ENCODE measurements around the gene TTI1. TPM values are rescaled to one million over a fixed set of nuclear protein-coding genes. Genes with fewer than 3 reads are reported as not detected.

The TTI1 gene
- total and polyA plus RNA-seq, 2 of the 13 experiments (the other 11 are each of a cell fraction or from before 2014, with no cell fraction given), result 22.9 to 39.8 TPM

DNA sequence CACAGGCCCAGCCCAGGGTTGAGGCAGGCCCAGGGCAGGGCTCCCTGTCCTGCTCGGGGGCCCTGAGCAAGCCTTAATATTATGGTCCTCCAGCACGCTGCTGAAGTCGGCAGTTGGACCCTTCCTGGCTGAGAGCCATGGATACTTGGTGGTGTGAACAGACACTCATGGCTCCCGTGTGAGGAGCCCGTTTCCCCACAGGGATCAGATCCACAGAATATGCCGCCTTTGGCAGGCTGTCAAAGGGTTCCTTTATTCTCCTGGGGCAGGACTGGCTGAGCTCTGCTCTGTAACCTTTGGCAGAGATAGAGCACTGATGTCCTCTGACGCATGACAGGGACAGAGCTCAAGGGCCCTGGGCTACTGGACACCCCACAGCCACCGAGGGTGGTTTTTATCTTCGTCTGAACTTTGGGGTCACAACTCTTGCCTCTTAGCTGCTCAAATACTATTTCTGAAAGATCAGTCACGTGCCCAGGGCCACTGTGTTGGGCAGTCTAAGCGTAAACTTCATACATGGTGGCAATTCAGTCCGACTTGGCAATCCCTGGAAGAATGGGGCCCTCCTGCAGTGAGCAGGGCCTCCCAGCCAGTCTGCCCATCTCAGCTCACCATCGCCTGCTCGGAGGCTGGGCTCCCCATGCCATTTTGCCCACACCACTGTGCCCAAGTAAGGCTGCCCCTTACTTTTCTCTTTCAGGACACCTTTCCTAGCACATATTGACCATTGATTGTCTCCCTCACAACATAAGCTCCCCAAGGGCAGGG is 49.1 kb downstream of the TTI1 start (continued):
- TF ChIP-seq ATF2 (CRISPR knock-in tag; IDR thresholded peaks at IDR 0.05) (peak; percentile 57; the same call in 1 of the 2 replicates), TCF12 (IDR thresholded peaks at IDR 0.05) (no peak), TCF12 (CRISPR knock-in tag; IDR thresholded peaks at IDR 0.05) (no peak), PCBP1 (IDR thresholded peaks at IDR 0.05; ENCODE audit: borderline replicate concordance, low read depth, low read length) (no peak), MTA1 (CRISPR knock-in tag; IDR thresholded peaks at IDR 0.05; ENCODE audit: borderline replicate concordance) (peak; percentile 90; the same call in 1 of the 2 replicates), STAG1 (CRISPR knock-in tag; IDR thresholded peaks at IDR 0.05) (no peak), SMARCC2 (IDR thresholded peaks at IDR 0.05) (no peak), SALL1 (CRISPR knock-in tag; IDR thresholded peaks at IDR 0.05) (peak; percentile 92; the same call in 1 of the 2 replicates), HOXA5 (CRISPR knock-in tag; IDR thresholded peaks at IDR 0.05) (no peak)
- TF ChIP-seq, protein P1, sequence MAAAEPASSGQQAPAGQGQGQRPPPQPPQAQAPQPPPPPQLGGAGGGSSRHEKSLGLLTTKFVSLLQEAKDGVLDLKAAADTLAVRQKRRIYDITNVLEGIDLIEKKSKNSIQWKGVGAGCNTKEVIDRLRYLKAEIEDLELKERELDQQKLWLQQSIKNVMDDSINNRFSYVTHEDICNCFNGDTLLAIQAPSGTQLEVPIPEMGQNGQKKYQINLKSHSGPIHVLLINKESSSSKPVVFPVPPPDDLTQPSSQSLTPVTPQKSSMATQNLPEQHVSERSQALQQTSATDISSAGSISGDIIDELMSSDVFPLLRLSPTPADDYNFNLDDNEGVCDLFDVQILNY (CRISPR knock-in tag; conservative IDR thresholded peaks at IDR 0.05), result no peak
- TF ChIP-seq, protein P2, sequence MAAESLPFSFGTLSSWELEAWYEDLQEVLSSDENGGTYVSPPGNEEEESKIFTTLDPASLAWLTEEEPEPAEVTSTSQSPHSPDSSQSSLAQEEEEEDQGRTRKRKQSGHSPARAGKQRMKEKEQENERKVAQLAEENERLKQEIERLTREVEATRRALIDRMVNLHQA (CRISPR knock-in tag; IDR thresholded peaks at IDR 0.05), result no peak
- TF ChIP-seq, protein P3, sequence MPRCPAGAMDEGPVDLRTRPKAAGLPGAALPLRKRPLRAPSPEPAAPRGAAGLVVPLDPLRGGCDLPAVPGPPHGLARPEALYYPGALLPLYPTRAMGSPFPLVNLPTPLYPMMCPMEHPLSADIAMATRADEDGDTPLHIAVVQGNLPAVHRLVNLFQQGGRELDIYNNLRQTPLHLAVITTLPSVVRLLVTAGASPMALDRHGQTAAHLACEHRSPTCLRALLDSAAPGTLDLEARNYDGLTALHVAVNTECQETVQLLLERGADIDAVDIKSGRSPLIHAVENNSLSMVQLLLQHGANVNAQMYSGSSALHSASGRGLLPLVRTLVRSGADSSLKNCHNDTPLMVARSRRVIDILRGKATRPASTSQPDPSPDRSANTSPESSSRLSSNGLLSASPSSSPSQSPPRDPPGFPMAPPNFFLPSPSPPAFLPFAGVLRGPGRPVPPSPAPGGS (CRISPR knock-in tag; IDR thresholded peaks at IDR 0.05), result no peak; the same call in 1 of the 2 replicates
- TF ChIP-seq, protein P4, sequence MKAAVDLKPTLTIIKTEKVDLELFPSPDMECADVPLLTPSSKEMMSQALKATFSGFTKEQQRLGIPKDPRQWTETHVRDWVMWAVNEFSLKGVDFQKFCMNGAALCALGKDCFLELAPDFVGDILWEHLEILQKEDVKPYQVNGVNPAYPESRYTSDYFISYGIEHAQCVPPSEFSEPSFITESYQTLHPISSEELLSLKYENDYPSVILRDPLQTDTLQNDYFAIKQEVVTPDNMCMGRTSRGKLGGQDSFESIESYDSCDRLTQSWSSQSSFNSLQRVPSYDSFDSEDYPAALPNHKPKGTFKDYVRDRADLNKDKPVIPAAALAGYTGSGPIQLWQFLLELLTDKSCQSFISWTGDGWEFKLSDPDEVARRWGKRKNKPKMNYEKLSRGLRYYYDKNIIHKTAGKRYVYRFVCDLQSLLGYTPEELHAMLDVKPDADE (CRISPR knock-in tag; IDR thresholded peaks at IDR 0.05), result no peak
- TF ChIP-seq, protein P5, sequence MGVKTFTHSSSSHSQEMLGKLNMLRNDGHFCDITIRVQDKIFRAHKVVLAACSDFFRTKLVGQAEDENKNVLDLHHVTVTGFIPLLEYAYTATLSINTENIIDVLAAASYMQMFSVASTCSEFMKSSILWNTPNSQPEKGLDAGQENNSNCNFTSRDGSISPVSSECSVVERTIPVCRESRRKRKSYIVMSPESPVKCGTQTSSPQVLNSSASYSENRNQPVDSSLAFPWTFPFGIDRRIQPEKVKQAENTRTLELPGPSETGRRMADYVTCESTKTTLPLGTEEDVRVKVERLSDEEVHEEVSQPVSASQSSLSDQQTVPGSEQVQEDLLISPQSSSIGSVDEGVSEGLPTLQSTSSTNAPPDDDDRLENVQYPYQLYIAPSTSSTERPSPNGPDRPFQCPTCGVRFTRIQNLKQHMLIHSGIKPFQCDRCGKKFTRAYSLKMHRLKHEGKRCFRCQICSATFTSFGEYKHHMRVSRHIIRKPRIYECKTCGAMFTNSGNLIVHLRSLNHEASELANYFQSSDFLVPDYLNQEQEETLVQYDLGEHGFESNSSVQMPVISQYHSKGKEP (CRISPR knock-in tag; IDR thresholded peaks at IDR 0.05), result no peak; the same call in 1 of the 2 replicates
- TF ChIP-seq, protein P6, sequence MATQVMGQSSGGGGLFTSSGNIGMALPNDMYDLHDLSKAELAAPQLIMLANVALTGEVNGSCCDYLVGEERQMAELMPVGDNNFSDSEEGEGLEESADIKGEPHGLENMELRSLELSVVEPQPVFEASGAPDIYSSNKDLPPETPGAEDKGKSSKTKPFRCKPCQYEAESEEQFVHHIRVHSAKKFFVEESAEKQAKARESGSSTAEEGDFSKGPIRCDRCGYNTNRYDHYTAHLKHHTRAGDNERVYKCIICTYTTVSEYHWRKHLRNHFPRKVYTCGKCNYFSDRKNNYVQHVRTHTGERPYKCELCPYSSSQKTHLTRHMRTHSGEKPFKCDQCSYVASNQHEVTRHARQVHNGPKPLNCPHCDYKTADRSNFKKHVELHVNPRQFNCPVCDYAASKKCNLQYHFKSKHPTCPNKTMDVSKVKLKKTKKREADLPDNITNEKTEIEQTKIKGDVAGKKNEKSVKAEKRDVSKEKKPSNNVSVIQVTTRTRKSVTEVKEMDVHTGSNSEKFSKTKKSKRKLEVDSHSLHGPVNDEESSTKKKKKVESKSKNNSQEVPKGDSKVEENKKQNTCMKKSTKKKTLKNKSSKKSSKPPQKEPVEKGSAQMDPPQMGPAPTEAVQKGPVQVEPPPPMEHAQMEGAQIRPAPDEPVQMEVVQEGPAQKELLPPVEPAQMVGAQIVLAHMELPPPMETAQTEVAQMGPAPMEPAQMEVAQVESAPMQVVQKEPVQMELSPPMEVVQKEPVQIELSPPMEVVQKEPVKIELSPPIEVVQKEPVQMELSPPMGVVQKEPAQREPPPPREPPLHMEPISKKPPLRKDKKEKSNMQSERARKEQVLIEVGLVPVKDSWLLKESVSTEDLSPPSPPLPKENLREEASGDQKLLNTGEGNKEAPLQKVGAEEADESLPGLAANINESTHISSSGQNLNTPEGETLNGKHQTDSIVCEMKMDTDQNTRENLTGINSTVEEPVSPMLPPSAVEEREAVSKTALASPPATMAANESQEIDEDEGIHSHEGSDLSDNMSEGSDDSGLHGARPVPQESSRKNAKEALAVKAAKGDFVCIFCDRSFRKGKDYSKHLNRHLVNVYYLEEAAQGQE (IDR thresholded peaks at IDR 0.05; ENCODE audit: borderline replicate concordance in 1 of 2, low read depth in 1 of 2, low read length in 2 of 2), result no peak
- TF ChIP-seq, protein P7, sequence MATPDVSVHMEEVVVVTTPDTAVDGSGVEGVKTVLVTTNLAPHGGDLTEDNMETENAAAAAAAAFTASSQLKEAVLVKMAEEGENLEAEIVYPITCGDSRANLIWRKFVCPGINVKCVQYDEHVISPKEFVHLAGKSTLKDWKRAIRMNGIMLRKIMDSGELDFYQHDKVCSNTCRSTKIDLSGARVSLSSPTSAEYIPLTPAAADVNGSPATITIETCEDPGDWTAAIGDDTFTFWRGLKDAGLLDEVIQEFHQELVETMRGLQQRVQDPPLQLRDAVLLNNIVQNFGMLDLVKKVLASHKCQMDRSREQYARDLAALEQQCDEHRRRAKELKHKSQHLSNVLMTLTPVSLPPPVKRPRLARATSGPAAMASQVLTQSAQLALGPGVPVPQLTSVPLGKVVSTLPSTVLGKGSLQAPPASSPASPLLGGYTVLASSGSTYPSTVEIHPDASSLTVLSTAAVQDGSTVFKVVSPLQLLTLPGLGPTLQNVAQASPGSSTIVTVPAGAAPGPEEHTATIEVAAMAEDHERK (CRISPR knock-in tag; IDR thresholded peaks at IDR 0.05; ENCODE audit: low read depth), result no peak

Data from HepG2 (cell line).